ENCODE data around the gene VTCN1. TPM values are rescaled to one million over a fixed set of nuclear protein-coding genes. Genes with fewer than 3 reads are reported as not detected.

VTCN1 gene
- total and polyA plus RNA-seq, 2 of the 8 experiments (the other 6 are each of a cell fraction or from before 2014, with no cell fraction given), result 0.32 TPM; not detected in 1

DNA sequence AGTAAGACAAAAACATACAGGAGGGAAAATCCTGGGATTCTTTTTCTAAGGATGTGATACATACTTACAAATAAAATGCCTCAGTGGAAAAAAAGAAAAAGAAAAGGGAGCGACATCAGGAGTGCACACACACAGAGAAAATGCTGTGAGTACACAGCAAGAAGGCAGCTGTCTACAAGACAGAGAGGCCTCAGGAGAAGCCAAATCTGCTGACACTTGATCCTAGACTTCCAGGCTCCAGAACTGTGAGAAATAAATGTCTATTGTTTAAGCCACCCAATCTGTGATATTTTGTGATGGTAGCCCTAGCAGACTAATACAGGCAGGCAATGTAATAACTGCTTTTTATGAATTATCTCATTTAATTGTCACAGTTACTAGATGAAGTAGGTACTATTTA is 72.2 kb downstream of the VTCN1 start (continued):
- TF ChIP-seq, protein P1, sequence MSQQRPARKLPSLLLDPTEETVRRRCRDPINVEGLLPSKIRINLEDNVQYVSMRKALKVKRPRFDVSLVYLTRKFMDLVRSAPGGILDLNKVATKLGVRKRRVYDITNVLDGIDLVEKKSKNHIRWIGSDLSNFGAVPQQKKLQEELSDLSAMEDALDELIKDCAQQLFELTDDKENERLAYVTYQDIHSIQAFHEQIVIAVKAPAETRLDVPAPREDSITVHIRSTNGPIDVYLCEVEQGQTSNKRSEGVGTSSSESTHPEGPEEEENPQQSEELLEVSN (IDR thresholded peaks at IDR 0.05), result no peak
- TF ChIP-seq RFX5 (IDR thresholded peaks at IDR 0.05; ENCODE audit: borderline replicate concordance, low read depth, low read length), result no peak
- no peak for TF ChIP-seq FOSL1 (IDR thresholded peaks at IDR 0.05; ENCODE audit: insufficient read depth, low read depth, low read length)
- TF ChIP-seq SIRT6 (IDR thresholded peaks at IDR 0.05; ENCODE audit: low read length), result no peak
- TF ChIP-seq EGR1 (IDR thresholded peaks at IDR 0.05; ENCODE audit: borderline replicate concordance, low read depth, low read length), result no peak
- TF ChIP-seq SP2 (IDR thresholded peaks at IDR 0.05; ENCODE audit: low read length), result no peak

All from H1 (cell line).